RKO (cell line): Measurements from ENCODE around the gene CDCA7.
"Not testable (repeated sequence)": the region's sequence is repeated elsewhere in the genome, so short reads cannot be mapped to it uniquely, and the experiment has no call there.

Experiments
- DNase-seq: peaks from one replicate; pipeline ENCODE4 v3.0.0-alpha.2; 2016; ENCODE audit warnings: low spot score

Gene CDCA7

GRCh38 chr2:173359231-173359630 is 4.6 kb downstream of the CDCA7 start:
- no peak for DNase-seq

- no peak for DNase-seq
These were observed 15.5 kb downstream of the CDCA7 start for GRCh38 chr2:173370198-173370597.

GRCh38 chr2:173371023-173371422 is 16.4 kb downstream of the CDCA7 start:
- no peak for DNase-seq

- no peak for DNase-seq
These were observed 18.6 kb downstream of the CDCA7 start for GRCh38 chr2:173373290-173373689.

GRCh38 chr2:173374634-173375033 is 20.0 kb downstream of the CDCA7 start:
- no peak for DNase-seq

GRCh38 chr2:173385534-173385933 is 30.9 kb downstream of the CDCA7 start:
- DNase-seq = not testable (repeated sequence)

GRCh38 chr2:173386021-173386737 is 31.5 kb downstream of the CDCA7 start:
- no peak for DNase-seq

- no peak for DNase-seq
These were observed 32.0 kb downstream of the CDCA7 start for GRCh38 chr2:173386738-173387065.

- no peak for DNase-seq
These were observed 32.4 kb downstream of the CDCA7 start for GRCh38 chr2:173387079-173387478.

GRCh38 chr2:173387660-173388059 is 33.0 kb downstream of the CDCA7 start:
- no peak for DNase-seq

GRCh38 chr2:173388795-173389194 is 34.1 kb downstream of the CDCA7 start:
- DNase-seq = no peak

GRCh38 chr2:173390036-173390435 is 35.4 kb downstream of the CDCA7 start:
- no peak for DNase-seq

- DNase-seq = no peak
These were observed 38.1 kb downstream of the CDCA7 start for GRCh38 chr2:173392731-173393130.

GRCh38 chr2:173393186-173393585 is 38.5 kb downstream of the CDCA7 start:
- DNase-seq = no peak

- no peak for DNase-seq
These were observed 39.0 kb downstream of the CDCA7 start for GRCh38 chr2:173393636-173394035.

GRCh38 chr2:173394091-173394974 is 39.7 kb downstream of the CDCA7 start:
- no peak for DNase-seq

- DNase-seq = no peak
These were observed 41.1 kb downstream of the CDCA7 start for GRCh38 chr2:173395567-173396351.

- no peak for DNase-seq
These were observed 42.9 kb downstream of the CDCA7 start for GRCh38 chr2:173397539-173397938.

GRCh38 chr2:173399229-173399628 is 44.6 kb downstream of the CDCA7 start:
- DNase-seq = no peak

- peak; percentile 62 for DNase-seq
These were observed 46.1 kb downstream of the CDCA7 start for GRCh38 chr2:173400760-173401159.

- no peak for DNase-seq
These were observed 47.1 kb downstream of the CDCA7 start for GRCh38 chr2:173401716-173402326.

GRCh38 chr2:173402405-173402974 is 47.8 kb downstream of the CDCA7 start:
- DNase-seq = peak; percentile 77
